ENCODE data around the gene NXF3. TPM values are rescaled to one million over a fixed set of nuclear protein-coding genes. Genes with fewer than 3 reads are reported as not detected.
"Not testable (repeated sequence)": the region's sequence is repeated elsewhere in the genome, so short reads cannot be mapped to it uniquely, and the experiment has no call there.

Gene NXF3
- total and polyA plus RNA-seq, 3 donors from 2014 or later: 119 to 668 (median 656) TPM

- intact Hi-C loops (cut with DNase I; ENCODE audit: low total_unique reads): no loop called here
- no peak overlapping the region for H3K4me3 ChIP-seq
- no peak overlapping the region for H3K27ac ChIP-seq
- H3K4me1 ChIP-seq: no peaks in the 10 kb centered on the region
- TF ChIP-seq CTCF (IDR thresholded peaks at IDR 0.05) (no peak), POLR2A (IDR thresholded peaks at IDR 0.05) (no peak)
- WGBS, 2 donors: 11 to 32% methylated on average over 8 of the region's 8 CpGs
- H3K27me3 ChIP-seq: no peaks in the 10 kb centered on the region
- H3K36me3 ChIP-seq (ENCODE audit: low read depth, missing control alignments): no peaks in the 10 kb centered on the region
- DNase-seq: no peak
- H3K9me3 ChIP-seq: no peaks in the 10 kb centered on the region
Observed at GRCh38 chrX:103051260-103051789, 41.6 kb downstream of the NXF3 start.

- H3K27ac ChIP-seq; intact Hi-C loops (cut with DNase I; ENCODE audit: low total_unique reads); H3K9me3 ChIP-seq; DNase-seq; H3K4me1 ChIP-seq; H3K36me3 ChIP-seq (ENCODE audit: low read depth, missing control alignments); H3K27me3 ChIP-seq; H3K4me3 ChIP-seq: not testable (repeated sequence)
- WGBS, 2 donors: 94 to 100% methylated on average over 1 of the region's 1 CpG
Observed at GRCh38 chrX:103033371-103033770, 59.6 kb downstream of the NXF3 start.

Other genes starting within 250 kb of the NXF3 start
- 1 to 10 TPM; 3.8 to 4.3 TPM for gene RAB40AL, start 155.9 kb downstream of the NXF3 start, total RNA-seq
- not detected for gene RAB40AL, start 155.9 kb downstream of the NXF3 start, polyA plus RNA-seq (ENCODE audit: insufficient read depth, low read depth, low replicate concordance)
- gene BEX1, start 29.0 kb downstream of the NXF3 start, total RNA-seq: 100 to 1,000 TPM; 233 to 344 TPM
- 174 TPM for gene BEX1, start 29.0 kb downstream of the NXF3 start, polyA plus RNA-seq (ENCODE audit: insufficient read depth, low read depth, low replicate concordance)
- gene BEX4, start 122.0 kb upstream of the NXF3 start, total RNA-seq: 100 to 1,000 TPM; 104 to 125 TPM
- 90.7 TPM for gene BEX4, start 122.0 kb upstream of the NXF3 start, polyA plus RNA-seq (ENCODE audit: insufficient read depth, low read depth, low replicate concordance)
- gene TCEAL8, start 162.0 kb upstream of the NXF3 start, total RNA-seq: 10 to 100 TPM; 76.5 to 91.1 TPM
- gene TCEAL8, start 162.0 kb upstream of the NXF3 start, polyA plus RNA-seq (ENCODE audit: insufficient read depth, low read depth, low replicate concordance): 83.1 TPM
- 100 to 1,000 TPM in 1 of 2 donors, 10 to 100 TPM in 1; 89.1 to 103 TPM for gene TCEAL5, start 183.6 kb upstream of the NXF3 start, total RNA-seq
- gene TCEAL5, start 183.6 kb upstream of the NXF3 start, polyA plus RNA-seq (ENCODE audit: insufficient read depth, low read depth, low replicate concordance): 77.5 TPM
- gene BEX2, start 217.8 kb upstream of the NXF3 start, total RNA-seq: 100 to 1,000 TPM in 1 of 2 donors, 10 to 100 TPM in 1; 88.9 to 116 TPM
- 82.7 TPM for gene BEX2, start 217.8 kb upstream of the NXF3 start, polyA plus RNA-seq (ENCODE audit: insufficient read depth, low read depth, low replicate concordance)
- gene TCEAL7, start 237.1 kb upstream of the NXF3 start, total RNA-seq: 1 to 10 TPM; 1.3 to 5.5 TPM
- 3.9 TPM for gene TCEAL7, start 237.1 kb upstream of the NXF3 start, polyA plus RNA-seq (ENCODE audit: insufficient read depth, low read depth, low replicate concordance)